Natural killer cell (primary cell): ENCODE results near the gene SMTNL2. TPM values are rescaled to one million over a fixed set of nuclear protein-coding genes. Genes with fewer than 3 reads are reported as not detected.

ENCODE experiments used
- ATAC-seq, 3 donors: fragments of 150-1000 bp in 2 of 3; fragments of 200-7000 bp in 1 of 3; cut with Tn5 transposase; 1 replicate in 1 of 3; 2 replicates in 2 of 3; pipeline ENCODE4 v1.10.0; 2021; ENCODE audit warnings: mild to moderate bottlenecking in 2 of 3, moderate library complexity in 2 of 3
- DNase-seq, 2 donors: peaks; one replicate each; pipeline versions ENCODE4 v3.0.0 to v3.0.0-alpha.2; 2013 to 2021; ENCODE audit warnings: mixed read lengths in 1 of 2
- H3K27ac ChIP-seq: one replicate; pipeline ENCODE4 v1.5.1; 2013; ENCODE audit warnings: mild to moderate bottlenecking, low read length
- H3K27me3 ChIP-seq: one replicate; pipeline ENCODE4 v1.6.1; 2013; ENCODE audit warnings: low read length; ENCODE audit not compliant: control insufficient read depth, insufficient read depth
- H3K36me3 ChIP-seq: one replicate; pipeline ENCODE4 v1.6.1; 2013; ENCODE audit warnings: low read length; ENCODE audit not compliant: control insufficient read depth, insufficient read depth
- H3K4me1 ChIP-seq: one replicate; pipeline ENCODE4 v1.6.1; 2013; ENCODE audit warnings: low read length; ENCODE audit not compliant: control insufficient read depth, insufficient read depth
- H3K4me3 ChIP-seq: one replicate; pipeline ENCODE4 v1.5.1; 2013; ENCODE audit warnings: low read length
- H3K9me3 ChIP-seq: one replicate; pipeline ENCODE4 v1.6.1; 2013; ENCODE audit warnings: low read length; ENCODE audit not compliant: control insufficient read depth, insufficient read depth
- H3K27ac Mint-ChIP-seq, 2 donors: one replicate each; pipeline ENCODE4 v1.8.0; 2022; ENCODE audit warnings: mild to moderate bottlenecking in 2 of 2, mixed read lengths in 2 of 2, moderate library complexity in 1 of 2
- H3K27me3 Mint-ChIP-seq, 2 donors: one replicate each; pipeline ENCODE4 v1.8.0; 2022; ENCODE audit warnings: low read depth in 2 of 2, mixed read lengths in 2 of 2
- H3K36me3 Mint-ChIP-seq: one replicate; pipeline ENCODE4 v1.8.0; 2022; ENCODE audit warnings: mixed read lengths
- H3K4me1 Mint-ChIP-seq, 2 donors: one replicate each; pipeline ENCODE4 v1.8.0; 2022; ENCODE audit warnings: mixed read lengths in 2 of 2
- H3K4me3 Mint-ChIP-seq: one replicate; pipeline ENCODE4 v1.8.0; 2022; ENCODE audit warnings: mild to moderate bottlenecking, moderate library complexity, mixed read lengths
- H3K9me3 Mint-ChIP-seq, 2 donors: one replicate each; pipeline ENCODE4 v1.8.0; 2022; ENCODE audit warnings: mixed read lengths in 2 of 2
- CTCF ChIP-seq: fragments of 200-600 bp; IDR thresholded peaks from one replicate; pipeline ENCODE4 v1.8.0; 2022; ENCODE audit warnings: antibody characterized with exemption
- WGBS: methylation state at CpG from one replicate; pipeline ENCODE4 v1.1.7; 2013; ENCODE audit warnings: missing lambda C conversion rate; ENCODE audit not compliant: insufficient coverage; 5-methylcytosine and 5-hydroxymethylcytosine counted together
- intact Hi-C: fragments of 100-400 bp; cut with micrococcal nuclease; formaldehyde crosslinking; loops from one replicate; pipeline ENCODE4 v1.14.2; 2022
- total RNA-seq, 4 donors: library from RNA; stranded (reverse); fragments of 120-200 nt in 1 of 4; gene quantifications; one replicate each; pipeline versions ENCODE4 v1.2.3 to v1.2.4, GENCODE V29; 2013 to 2022

The SMTNL2 gene
- total RNA-seq, 3 donors from 2014 or later (not counting 1 experiment from before 2014, with no cell fraction given), result not detected

DNA sequence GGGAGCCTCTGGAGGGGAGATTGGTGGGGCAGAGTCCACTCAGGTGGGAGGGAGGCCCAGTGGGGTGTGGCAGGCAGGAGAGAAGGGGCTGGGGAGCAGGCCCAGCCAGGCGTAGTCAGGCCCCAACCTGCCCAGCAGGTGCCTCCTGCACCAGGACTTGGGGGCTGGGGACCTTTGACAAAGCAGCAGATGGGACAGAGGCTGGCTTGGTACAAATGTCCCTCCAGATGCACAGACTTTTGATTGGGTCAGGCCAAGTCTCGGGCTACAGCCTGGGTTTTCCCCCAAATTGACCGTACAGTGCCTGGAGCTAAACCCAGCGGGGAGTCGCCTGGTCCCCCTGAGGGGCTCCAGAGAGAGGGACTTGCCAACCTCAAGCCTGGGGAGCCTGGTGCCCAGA lies 24.4 kb upstream of the SMTNL2 start:
- Histone ChIP-seq H3K27me3 (no peaks in the 10 kb centered on the region), H3K4me3 (no peak overlapping the region), H3K9me3 (no peaks in the 10 kb centered on the region), H3K4me1 (peaks cover 7% of the 10 kb centered on the region), H3K36me3 (no peaks in the 10 kb centered on the region), H3K27ac (no peak overlapping the region)
- TF ChIP-seq CTCF, result no peak
- 92% methylated on average over 5 of the region's 5 CpGs for WGBS
- no peak overlapping the region for H3K4me3 Mint-ChIP-seq
- DNase-seq, result no peak
- ATAC-seq, result no peak
- H3K27ac Mint-ChIP-seq, result no peak overlapping the region
- no peaks in the 10 kb centered on the region for H3K9me3 Mint-ChIP-seq
- no peaks in the 10 kb centered on the region for H3K27me3 Mint-ChIP-seq
- intact Hi-C loops, result no loop called here
- no peaks in the 10 kb centered on the region for H3K36me3 Mint-ChIP-seq
- peaks cover 14 to 22% of the 10 kb centered on the region in 2 donors for H3K4me1 Mint-ChIP-seq

DNA sequence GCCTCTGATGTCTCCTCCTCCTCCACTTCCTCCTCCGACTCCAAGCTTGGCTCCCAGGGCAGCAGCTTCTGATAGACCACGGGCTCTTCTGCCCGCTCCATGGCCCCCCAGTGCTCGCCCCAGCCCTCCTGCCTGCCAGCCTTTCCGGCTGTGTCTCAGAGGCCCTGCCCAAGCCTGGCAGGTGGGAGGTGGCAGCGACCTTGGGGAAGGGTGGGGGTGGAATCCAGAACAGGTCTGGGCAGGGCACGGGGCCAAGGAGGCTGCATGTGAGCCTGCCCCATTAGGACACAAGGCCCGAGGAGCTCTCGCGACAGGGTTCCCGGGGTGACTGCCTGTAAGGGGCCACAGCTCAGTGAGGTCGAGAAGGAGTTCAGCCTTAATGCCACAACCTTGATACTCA lies 23.9 kb upstream of the SMTNL2 start, which contains the start of gene GGT6:
Gene GGT6, minus strand, starts transcription at position 157 of the 400 bp plus-strand sequence. Its CDS starts 56 bp downstream, at position 101.
- ATAC-seq, result no peak
- intact Hi-C loops, result no loop called here
- no peaks in the 10 kb centered on the region for H3K9me3 Mint-ChIP-seq
- WGBS, result 94% methylated on average over 12 of the region's 12 CpGs
- no peaks in the 10 kb centered on the region for H3K9me3 ChIP-seq
- no peaks in the 10 kb centered on the region for H3K36me3 ChIP-seq
- H3K36me3 Mint-ChIP-seq, result no peaks in the 10 kb centered on the region
- no peak within 1 kb of the TSS for H3K4me3 Mint-ChIP-seq
- H3K27ac ChIP-seq, result no peak within 1 kb of the TSS
- no peaks in the 10 kb centered on the region for H3K27me3 Mint-ChIP-seq
- no peak within 1 kb of the TSS for H3K4me3 ChIP-seq
- no peaks in the 10 kb centered on the region for H3K27me3 ChIP-seq
- no peak for TF ChIP-seq CTCF
- H3K4me1 Mint-ChIP-seq, result peaks cover 10 to 18% of the 10 kb centered on the region in 2 donors
- DNase-seq, result no peak
- no peak within 1 kb of the TSS for H3K27ac Mint-ChIP-seq
- peaks cover 8% of the 10 kb centered on the region for H3K4me1 ChIP-seq

- H3K9me3 ChIP-seq, result no peaks in the 10 kb centered on the region
- peaks cover 10 to 18% of the 10 kb centered on the region in 2 donors for H3K4me1 Mint-ChIP-seq
- H3K27ac ChIP-seq, result no peak overlapping the region
- ATAC-seq (no peak), DNase-seq (no peak)
- H3K4me1 ChIP-seq, result peaks cover 9% of the 10 kb centered on the region
- H3K36me3 ChIP-seq, result no peaks in the 10 kb centered on the region
- no peaks in the 10 kb centered on the region for H3K27me3 ChIP-seq
- intact Hi-C loops, result no loop called here
- no peak for TF ChIP-seq CTCF
- no peaks in the 10 kb centered on the region for H3K36me3 Mint-ChIP-seq
- H3K4me3 Mint-ChIP-seq, result no peak overlapping the region
- no peaks in the 10 kb centered on the region for H3K27me3 Mint-ChIP-seq
- no peak overlapping the region for H3K27ac Mint-ChIP-seq
- H3K4me3 ChIP-seq, result no peak overlapping the region
- WGBS, result 91% methylated on average over 11 of the region's 11 CpGs
- no peaks in the 10 kb centered on the region for H3K9me3 Mint-ChIP-seq
Measured at GRCh38 chr17:4560837-4561256, 23.5 kb upstream of the SMTNL2 start.
